BJ (cell line): ENCODE measurements around the gene MYO15A. TPM values are rescaled to one million over a fixed set of nuclear protein-coding genes. Genes with fewer than 3 reads are reported as not detected.

Experiments
- CTCF ChIA-PET: fragments of 350-600 bp; formaldehyde crosslinking; extraction: SDS; loops from one replicate; lab custom pipeline; 2021; ENCODE audit warnings: antibody characterized with exemption, inconsistent platforms; lab: Yijun Ruan, JAX
- POLR2A ChIA-PET: fragments of 300-600 bp; sonication (Branson Sonifier 250); formaldehyde crosslinking; extraction: SDS; loops from one replicate; lab custom pipeline; 2021; ENCODE audit warnings: antibody characterized with exemption; lab: Charles Lee
- DNase-seq: peaks from one replicate; pipeline ENCODE4 v3.0.0-alpha.2; 2011; ENCODE audit warnings: low read depth
- H3K27me3 ChIP-seq: 2 replicates; pipeline ENCODE4 v1.6.0; 2011; ENCODE audit warnings: low read length; ENCODE audit not compliant: control insufficient read depth, insufficient read depth
- H3K36me3 ChIP-seq: 2 replicates; pipeline ENCODE4 v1.5.1; 2011; ENCODE audit warnings: low read length; ENCODE audit not compliant: control insufficient read depth, insufficient read depth
- H3K4me3 ChIP-seq: 2 replicates; pipeline ENCODE4 v1.5.1; 2011; ENCODE audit warnings: low read depth, mild to moderate bottlenecking, control low read depth, low read length
- polyA plus RNA-seq: library from polyadenylated mRNA; depleted of rRNA; stranded (reverse); fragments of >200 nt; gene quantifications from 2 replicates; pipeline ENCODE4 v1.2.3, GENCODE V29; 2011
- TF ChIP-seq, protein P1 (sequence below): IDR thresholded peaks from 2 replicates; pipeline ENCODE4 v1.5.1; 2011; ENCODE audit warnings: low read depth, mild to moderate bottlenecking, control low read depth, inconsistent platforms, low read length, moderate library complexity; ENCODE audit not compliant: insufficient read depth

The MYO15A gene
- polyA plus RNA-seq, 1 experiment = 1.0 TPM

DNA sequence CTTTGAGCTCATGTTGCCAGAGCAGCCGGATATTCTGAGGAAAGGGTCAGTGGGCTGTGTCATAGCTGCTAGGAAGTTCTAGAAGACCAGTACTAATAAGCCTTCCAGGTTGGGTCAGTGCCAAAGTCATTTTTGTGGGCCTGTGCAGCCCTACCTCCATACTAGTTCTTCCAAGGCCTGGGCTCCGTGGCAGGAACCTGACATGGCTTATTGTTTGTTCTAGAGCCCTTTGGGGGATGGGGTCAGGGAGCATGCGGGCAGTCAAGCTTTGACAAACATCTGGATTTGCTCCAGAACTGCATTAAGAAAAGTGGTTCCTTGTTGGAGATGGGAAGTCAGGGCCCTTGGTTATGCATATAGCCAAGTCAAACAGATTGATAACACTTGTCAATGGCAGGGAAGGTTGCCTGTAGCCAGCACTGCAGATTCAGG lies 82.7 kb downstream of the MYO15A start:
- CTCF ChIA-PET = interaction anchor here (1.1 to 2.7 kb wide), 4 partner anchors 18 to 48 kb away, joined by 3 to 6 read pairs (median 5); no protein-coding TSS in a partner anchor
- Histone ChIP-seq H3K36me3 (peaks cover 14% of the 10 kb centered on the region), H3K27me3 (no peaks in the 10 kb centered on the region), H3K4me3 (no peak overlapping the region)
- DNase-seq = no peak
- POLR2A ChIA-PET = interaction anchor here (0.6 kb wide), 1 partner anchor 15 kb away, joined by 3 read pairs; no protein-coding TSS in a partner anchor
- TF ChIP-seq, protein P1, sequence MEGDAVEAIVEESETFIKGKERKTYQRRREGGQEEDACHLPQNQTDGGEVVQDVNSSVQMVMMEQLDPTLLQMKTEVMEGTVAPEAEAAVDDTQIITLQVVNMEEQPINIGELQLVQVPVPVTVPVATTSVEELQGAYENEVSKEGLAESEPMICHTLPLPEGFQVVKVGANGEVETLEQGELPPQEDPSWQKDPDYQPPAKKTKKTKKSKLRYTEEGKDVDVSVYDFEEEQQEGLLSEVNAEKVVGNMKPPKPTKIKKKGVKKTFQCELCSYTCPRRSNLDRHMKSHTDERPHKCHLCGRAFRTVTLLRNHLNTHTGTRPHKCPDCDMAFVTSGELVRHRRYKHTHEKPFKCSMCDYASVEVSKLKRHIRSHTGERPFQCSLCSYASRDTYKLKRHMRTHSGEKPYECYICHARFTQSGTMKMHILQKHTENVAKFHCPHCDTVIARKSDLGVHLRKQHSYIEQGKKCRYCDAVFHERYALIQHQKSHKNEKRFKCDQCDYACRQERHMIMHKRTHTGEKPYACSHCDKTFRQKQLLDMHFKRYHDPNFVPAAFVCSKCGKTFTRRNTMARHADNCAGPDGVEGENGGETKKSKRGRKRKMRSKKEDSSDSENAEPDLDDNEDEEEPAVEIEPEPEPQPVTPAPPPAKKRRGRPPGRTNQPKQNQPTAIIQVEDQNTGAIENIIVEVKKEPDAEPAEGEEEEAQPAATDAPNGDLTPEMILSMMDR = no peak

DNA sequence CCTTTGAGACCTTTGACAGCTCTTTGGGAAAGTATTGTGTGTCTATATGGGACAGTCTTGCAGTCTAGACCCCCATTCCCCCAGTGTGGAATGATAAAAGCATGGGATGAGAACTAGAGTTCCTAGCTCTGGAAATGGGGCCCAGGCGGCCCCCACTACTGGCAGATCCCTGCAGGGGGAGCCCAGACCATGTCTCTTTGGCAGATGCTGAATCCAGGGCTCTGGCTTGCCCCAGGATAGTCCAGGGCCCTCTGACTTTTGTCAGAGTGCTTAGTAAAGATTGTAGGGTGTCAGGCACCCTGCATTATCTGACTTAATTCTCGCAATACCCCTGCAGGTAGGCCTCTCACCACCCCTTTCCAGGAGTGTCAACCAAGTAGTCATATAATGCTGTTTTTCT lies 83.4 kb downstream of the MYO15A start:
- no peaks in the 10 kb centered on the region for H3K27me3 ChIP-seq
- TF ChIP-seq, protein P1 = peak; percentile 53
- no peak overlapping the region for H3K4me3 ChIP-seq
- ChIA-PET POLR2A (no interaction called here), CTCF (interaction anchor here (1.1 to 2.7 kb wide), 3 partner anchors 11 to 25 kb away, joined by 3 to 6 read pairs (median 6); no protein-coding TSS in a partner anchor)
- no peak for DNase-seq
- H3K36me3 ChIP-seq = peaks cover 16% of the 10 kb centered on the region

DNA sequence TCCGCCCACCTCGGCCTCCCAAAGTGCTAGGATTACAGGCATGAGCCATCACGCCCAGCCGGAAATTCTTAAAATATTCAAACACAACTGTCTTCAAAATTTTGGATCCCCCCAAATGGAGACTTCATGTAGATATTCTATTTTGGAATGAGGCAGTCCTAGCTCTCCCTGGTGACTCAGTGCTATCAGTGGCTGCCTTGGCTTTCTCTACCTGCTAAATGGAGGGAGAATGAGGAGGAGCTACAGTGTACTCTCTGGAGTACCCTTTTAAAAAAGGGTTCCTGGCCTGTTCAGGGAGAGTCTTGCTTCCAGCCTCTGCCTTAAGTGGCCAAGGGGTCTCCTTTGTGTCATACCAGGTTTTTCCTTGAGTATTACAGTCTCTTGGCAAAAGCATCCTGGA lies 85.8 kb downstream of the MYO15A start:
- Histone ChIP-seq H3K27me3 (no peaks in the 10 kb centered on the region), H3K4me3 (no peak overlapping the region), H3K36me3 (peaks cover 28% of the 10 kb centered on the region)
- ChIA-PET CTCF (interaction anchor here (2.1 kb wide), 1 partner anchor 21 kb away, joined by 7 read pairs; no protein-coding TSS in a partner anchor), POLR2A (no interaction called here)
- TF ChIP-seq, protein P1 = no peak
- no peak for DNase-seq

DNA sequence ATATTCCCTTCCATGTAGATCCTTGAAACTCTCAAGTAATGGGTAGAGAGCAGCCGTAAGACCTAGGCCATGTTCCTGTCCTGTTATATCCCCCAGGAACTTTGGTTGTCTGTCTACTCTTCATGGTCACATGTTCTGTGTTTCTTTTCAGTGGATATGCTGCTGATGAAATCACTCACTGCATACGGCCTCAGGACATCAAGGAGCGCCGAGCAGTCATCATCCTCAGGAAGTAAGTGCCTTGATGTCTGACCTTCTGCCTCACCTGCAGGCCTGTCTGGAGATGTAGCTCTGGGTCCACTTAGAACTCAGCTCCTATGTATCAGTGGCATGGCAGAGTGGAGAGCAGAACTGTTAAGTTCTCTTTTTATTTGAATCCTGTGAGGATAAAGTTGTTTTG lies 86.2 kb downstream of the MYO15A start:
- H3K36me3 ChIP-seq = peaks cover 29% of the 10 kb centered on the region
- no peaks in the 10 kb centered on the region for H3K27me3 ChIP-seq
- TF ChIP-seq, protein P1 = no peak
- no peak for DNase-seq
- ChIA-PET POLR2A (no interaction called here), CTCF (interaction anchor here (2.1 kb wide), 1 partner anchor 21 kb away, joined by 7 read pairs; no protein-coding TSS in a partner anchor)
- no peak overlapping the region for H3K4me3 ChIP-seq

DNA sequence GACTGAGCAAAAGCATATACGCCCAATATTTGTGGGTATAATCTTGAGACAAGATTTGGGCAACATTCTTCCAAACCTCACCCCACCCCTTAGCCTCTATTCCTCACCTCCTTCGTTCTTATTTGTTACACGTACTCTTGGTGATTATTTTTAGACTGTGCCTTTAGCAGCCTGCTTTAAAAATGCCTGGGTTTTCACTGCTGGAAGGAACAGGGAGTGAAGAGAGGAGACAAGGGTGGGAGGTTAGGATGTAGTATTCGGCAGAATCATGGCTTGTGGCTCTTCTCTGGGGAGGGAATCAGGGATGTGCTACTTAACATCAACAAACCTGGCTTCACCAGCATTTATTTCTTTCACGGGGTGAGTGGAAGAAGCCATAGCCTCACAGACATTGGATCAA lies 86.7 kb downstream of the MYO15A start:
- Histone ChIP-seq H3K27me3 (no peaks in the 10 kb centered on the region), H3K4me3 (no peak overlapping the region), H3K36me3 (peaks cover 29% of the 10 kb centered on the region)
- no peak for DNase-seq
- POLR2A ChIA-PET = no interaction called here
- TF ChIP-seq, protein P1 = no peak
- CTCF ChIA-PET = no interaction called here
